ENCODE data around the gene PODXL.

DNA sequence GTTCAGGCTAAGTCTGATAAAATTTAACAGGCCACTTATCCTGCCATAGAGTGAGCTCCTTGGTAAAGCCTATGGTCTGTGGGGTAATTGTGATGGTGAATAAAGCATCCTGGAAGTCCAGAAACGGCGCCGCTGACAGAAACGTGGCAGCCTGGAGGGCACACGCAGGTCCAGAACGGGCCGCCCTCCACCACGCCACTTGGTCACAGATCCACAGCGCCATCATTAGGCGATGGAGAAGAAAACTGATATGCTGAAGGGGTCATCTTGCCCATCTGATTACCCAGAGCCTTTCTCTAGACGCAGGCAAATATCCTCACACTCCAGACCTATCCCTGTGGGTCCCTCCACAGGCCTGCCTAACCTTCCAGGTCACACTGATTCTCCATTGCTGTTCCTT is 37.8 kb downstream of the PODXL start:
- TF ChIP-seq TAF1 (conservative IDR thresholded peaks at IDR 0.05) (no peak), FOXA2 (IDR thresholded peaks at IDR 0.05) (no peak)
